SH-SY5Y (cell line): ENCODE results near the gene ABCD3.

Experiments used
- GATA2 ChIP-seq: IDR thresholded peaks from 2 replicates; pipeline ENCODE4 v1.6.1; 2011; ENCODE audit warnings: mild to moderate bottlenecking, low read depth, low read length
- GATA3 ChIP-seq: IDR thresholded peaks from 2 replicates; pipeline ENCODE4 v1.6.1; 2011; ENCODE audit warnings: low read depth, mild to moderate bottlenecking, low read length, moderate library complexity

GRCh38 chr1:94434365-94435045 is 16.3 kb downstream of the ABCD3 start:
- TF ChIP-seq GATA2 (no peak), GATA3 (no peak)
